Endothelial cell of umbilical vein (primary cell): ENCODE measurements around the gene FAM228B. TPM values are rescaled to one million over a fixed set of nuclear protein-coding genes. Genes with fewer than 3 reads are reported as not detected.

Source experiments
- BruUV-seq: library from RNA; stranded (reverse); fragments of 400-500 nt; replicated peaks from 2 replicates; lab custom pipeline; 2021; lab: Mats Ljungman, UMichigan
- CTCF ChIA-PET: fragments of 300-600, 350-600 bp; sonication (Branson Sonifier 250); formaldehyde crosslinking; loops from one replicate; lab custom pipeline; 2021; ENCODE audit warnings: antibody characterized with exemption, inconsistent platforms; lab: Charles Lee
- POLR2A ChIA-PET: fragments of 300-600, 350-600 bp; sonication (Branson Sonifier 250); formaldehyde crosslinking; loops from one replicate; lab custom pipeline; 2021; ENCODE audit warnings: antibody characterized with exemption, inconsistent platforms; lab: Charles Lee
- DNase-seq: peaks from one replicate; pipeline ENCODE4 v3.0.0-alpha.2; 2011; ENCODE audit warnings: low read depth, low spot score
- FAIRE-seq: peaks from 2 replicates; lab custom pipeline; 2011; peaks lifted over from hg19 to GRCh38; lab: Jason Lieb, UNC
- H2AFZ ChIP-seq: 2 replicates; pipeline ENCODE4 v1.6.0; 2012; ENCODE audit warnings: low read depth, low read length, control low read depth, inconsistent platforms
- H3K27ac ChIP-seq: 2 replicates; pipeline ENCODE4 v1.5.1; 2011; ENCODE audit warnings: low read depth, mild to moderate bottlenecking, control low read depth, low read length, moderate library complexity; ENCODE audit not compliant: insufficient read depth
- H3K27me3 ChIP-seq, 2 experiments: 2 replicates each; pipeline versions ENCODE4 v1.6.0 to v1.6.1; 2011; ENCODE audit warnings: low read length in 2 of 2, mixed read lengths in 1 of 2; ENCODE audit not compliant: control insufficient read depth in 2 of 2, insufficient read depth in 2 of 2
- H3K36me3 ChIP-seq, 2 experiments: 2 replicates in 1 of 2; 3 replicates in 1 of 2; pipeline ENCODE4 v1.5.1; 2011; ENCODE audit warnings: low read length in 2 of 2, mild to moderate bottlenecking in 1 of 2, moderate library complexity in 1 of 2; ENCODE audit not compliant: control insufficient read depth in 2 of 2, insufficient read depth in 2 of 2; ENCODE audit errors: extremely low read depth in 1 of 2
- H3K4me1 ChIP-seq: 3 replicates; pipeline ENCODE4 v1.5.1; 2011; ENCODE audit warnings: mild to moderate bottlenecking, low read length; ENCODE audit not compliant: control insufficient read depth, insufficient read depth; ENCODE audit errors: extremely low read depth
- H3K4me2 ChIP-seq: 2 replicates; pipeline ENCODE4 v1.6.1; 2011; ENCODE audit warnings: low read length, control low read depth, mixed read lengths; ENCODE audit not compliant: insufficient read depth
- H3K4me3 ChIP-seq, 3 experiments: fragments of 200-600 bp in 1 of 3; sonication (generic), shearing (Covaris generic) in 1 of 3; replicated peaks in 1 of 3; 2 replicates each; pipeline ENCODE4 v1.5.1; 2011 to 2016; ENCODE audit warnings: control low read depth in 3 of 3, low read length in 3 of 3, mild to moderate bottlenecking in 2 of 3, inconsistent platforms in 1 of 3, low read depth in 1 of 3, moderate library complexity in 1 of 3; ENCODE audit not compliant: insufficient read depth in 1 of 3
- H3K79me2 ChIP-seq: 2 replicates; pipeline ENCODE4 v1.6.0; 2012; ENCODE audit warnings: low read length, inconsistent platforms; ENCODE audit not compliant: control insufficient read depth, insufficient read depth
- H3K9ac ChIP-seq: replicated peaks from 2 replicates; pipeline ENCODE3; 2011; ENCODE audit warnings: low read length, control low read depth; ENCODE audit not compliant: insufficient read depth; ENCODE audit errors: extremely low read depth
- H3K9me1 ChIP-seq: replicated peaks from 3 replicates; pipeline ENCODE4 v1.6.0; 2011; ENCODE audit warnings: mild to moderate bottlenecking, low read length; ENCODE audit not compliant: control insufficient read depth, insufficient read depth; ENCODE audit errors: extremely low read depth
- H3K9me3 ChIP-seq: replicated peaks from 2 replicates; pipeline ENCODE4 v1.5.1; 2012; ENCODE audit warnings: low read length, inconsistent platforms; ENCODE audit not compliant: control insufficient read depth, insufficient read depth
- H4K20me1 ChIP-seq: replicated peaks from 2 replicates; pipeline ENCODE3; 2011; ENCODE audit warnings: mild to moderate bottlenecking, low read length; ENCODE audit not compliant: control insufficient read depth, insufficient read depth; ENCODE audit errors: extremely low read depth
- EZH2 ChIP-seq: IDR thresholded peaks from 2 replicates; pipeline ENCODE4 v1.6.1; 2012; ENCODE audit warnings: borderline replicate concordance, low read depth, mild to moderate bottlenecking, moderate library complexity, low read length, inconsistent platforms; ENCODE audit not compliant: severe bottlenecking
- FOS ChIP-seq: IDR thresholded peaks from 2 replicates; pipeline ENCODE4 v1.6.1; 2011; ENCODE audit warnings: mild to moderate bottlenecking, low read length, moderate library complexity, borderline replicate concordance; ENCODE audit not compliant: insufficient read depth
- GATA2 ChIP-seq: IDR thresholded peaks from 2 replicates; pipeline ENCODE4 v1.7.0; 2011; ENCODE audit warnings: low read depth, mild to moderate bottlenecking, moderate library complexity, mixed read lengths, low read length; ENCODE audit not compliant: insufficient read length, insufficient read depth
- JUN ChIP-seq: IDR thresholded peaks from 2 replicates; pipeline ENCODE4 v1.6.1; 2011; ENCODE audit warnings: borderline replicate concordance, low read depth; ENCODE audit not compliant: insufficient read length, insufficient read depth
- MYC ChIP-seq: IDR thresholded peaks from one replicate; pipeline ENCODE4 v1.6.1; 2011; ENCODE audit warnings: mild to moderate bottlenecking, low read depth, low read length
- POLR2A ChIP-seq: IDR thresholded peaks from 2 replicates; pipeline ENCODE4 v1.6.1; 2012; ENCODE audit warnings: low read depth, mild to moderate bottlenecking, control low read depth, low read length
- POLR2AphosphoS5 ChIP-seq: IDR thresholded peaks from 2 replicates; pipeline ENCODE4 v1.6.1; 2012; ENCODE audit warnings: low read depth, mild to moderate bottlenecking, control low read depth, low read length, moderate library complexity; ENCODE audit not compliant: insufficient read depth
- dilution Hi-C: fragments of 300-500 bp; cut with MboI; formaldehyde crosslinking; loops from one replicate; pipeline ENCODE4 v1.15.0; 2019; ENCODE audit warnings: low sequenced_read_pairs; ENCODE audit not compliant: extremely low pct_ligation_motif_present
- intact Hi-C: fragments of 100-400 bp; cut with micrococcal nuclease; formaldehyde crosslinking; loops from one replicate; pipeline ENCODE4 v1.10.0; 2022
- polyA plus RNA-seq, 4 experiments: library from polyadenylated mRNA; depleted of rRNA in 3 of 4; stranded (reverse) in 3 of 4; unstranded in 1 of 4; fragments of >200 nt; gene quantifications; 2 replicates each; pipeline versions ENCODE4 v1.2.1 to v1.2.3, GENCODE V29; 2011 to 2012; ENCODE audit warnings: missing spikeins in 1 of 4
- total RNA-seq: library from RNA; stranded (reverse); gene quantifications from 2 replicates; pipeline ENCODE4 v1.2.3, GENCODE V29; 2021
- TF ChIP-seq, protein P1 (sequence below): IDR thresholded peaks from 2 replicates; pipeline ENCODE4 v1.6.1; 2011; ENCODE audit not compliant: insufficient read depth, insufficient read length
- TF ChIP-seq, protein P2 (sequence below), 2 donors: IDR thresholded peaks; 1 replicate in 1 of 2; 2 replicates in 1 of 2; pipeline ENCODE4 v1.5.1; 2011; ENCODE audit warnings: low read length in 2 of 2, mild to moderate bottlenecking in 2 of 2, moderate library complexity in 2 of 2, control low read depth in 1 of 2, inconsistent platforms in 1 of 2, low read depth in 1 of 2; ENCODE audit not compliant: insufficient read depth in 1 of 2; ENCODE audit errors: extremely low read depth in 1 of 2

FAM228B gene
- total and polyA plus RNA-seq, 2 donors (not counting 3 experiments of a cell fraction or from before 2014, with no cell fraction given): 1.6 to 11.9 TPM

- no peak overlapping the region for H2AFZ ChIP-seq
- FAIRE-seq (no peak), DNase-seq (no peak)
- no peak overlapping the region for H3K4me2 ChIP-seq
- no peaks in the 10 kb centered on the region for H3K9me1 ChIP-seq
- intact Hi-C loops: no loop called here
- BruUV-seq: no TSS peak
- TF ChIP-seq FOS (no peak), GATA2 (no peak), POLR2A (no peak), MYC (no peak), POLR2AphosphoS5 (no peak), EZH2 (no peak), JUN (no peak)
- TF ChIP-seq, protein P1, sequence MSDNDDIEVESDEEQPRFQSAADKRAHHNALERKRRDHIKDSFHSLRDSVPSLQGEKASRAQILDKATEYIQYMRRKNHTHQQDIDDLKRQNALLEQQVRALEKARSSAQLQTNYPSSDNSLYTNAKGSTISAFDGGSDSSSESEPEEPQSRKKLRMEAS: no peak
- TF ChIP-seq, protein P2, sequence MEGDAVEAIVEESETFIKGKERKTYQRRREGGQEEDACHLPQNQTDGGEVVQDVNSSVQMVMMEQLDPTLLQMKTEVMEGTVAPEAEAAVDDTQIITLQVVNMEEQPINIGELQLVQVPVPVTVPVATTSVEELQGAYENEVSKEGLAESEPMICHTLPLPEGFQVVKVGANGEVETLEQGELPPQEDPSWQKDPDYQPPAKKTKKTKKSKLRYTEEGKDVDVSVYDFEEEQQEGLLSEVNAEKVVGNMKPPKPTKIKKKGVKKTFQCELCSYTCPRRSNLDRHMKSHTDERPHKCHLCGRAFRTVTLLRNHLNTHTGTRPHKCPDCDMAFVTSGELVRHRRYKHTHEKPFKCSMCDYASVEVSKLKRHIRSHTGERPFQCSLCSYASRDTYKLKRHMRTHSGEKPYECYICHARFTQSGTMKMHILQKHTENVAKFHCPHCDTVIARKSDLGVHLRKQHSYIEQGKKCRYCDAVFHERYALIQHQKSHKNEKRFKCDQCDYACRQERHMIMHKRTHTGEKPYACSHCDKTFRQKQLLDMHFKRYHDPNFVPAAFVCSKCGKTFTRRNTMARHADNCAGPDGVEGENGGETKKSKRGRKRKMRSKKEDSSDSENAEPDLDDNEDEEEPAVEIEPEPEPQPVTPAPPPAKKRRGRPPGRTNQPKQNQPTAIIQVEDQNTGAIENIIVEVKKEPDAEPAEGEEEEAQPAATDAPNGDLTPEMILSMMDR (IDR thresholded peaks at IDR 0.05; ENCODE audit: extremely low read depth in 1 of 2, insufficient read depth in 1 of 2, low read depth in 1 of 2, low read length in 2 of 2): no peak
- dilution Hi-C loops: no loop called here
- H3K4me1 ChIP-seq: no peaks in the 10 kb centered on the region
- H3K27me3 ChIP-seq: no peaks in the 10 kb centered on the region
- H3K79me2 ChIP-seq: no peaks in the 10 kb centered on the region
- ChIA-PET CTCF (interaction anchor here (1.0 kb wide), 1 partner anchor 390 kb away, joined by 3 read pairs; no protein-coding TSS in a partner anchor), POLR2A (no interaction called here)
- no peak overlapping the region for H3K9ac ChIP-seq
- H3K9me3 ChIP-seq: no peaks in the 10 kb centered on the region
- no peak overlapping the region for H3K4me3 ChIP-seq
- no peaks in the 10 kb centered on the region for H4K20me1 ChIP-seq
- H3K36me3 ChIP-seq: peaks cover 6 to 20% of the 10 kb centered on the region in 2 experiments
- H3K27ac ChIP-seq: no peak overlapping the region
Measured at GRCh38 chr2:24214880-24215279, 91.6 kb downstream of the FAM228B start.

Other genes starting within 250 kb of the FAM228B start
- 19.1 and 20.0 TPM in 2 replicates for gene ATAD2B, start 196.3 kb upstream of the FAM228B start, total RNA-seq
- gene ATAD2B, start 196.3 kb upstream of the FAM228B start, polyA plus RNA-seq: 1.8 and 2.5 TPM in 2 replicates
- gene UBXN2A, start 183.0 kb upstream of the FAM228B start, total RNA-seq: 16.8 and 19.0 TPM in 2 replicates
- gene UBXN2A, start 183.0 kb upstream of the FAM228B start, polyA plus RNA-seq: 2.8 and 3.6 TPM in 2 replicates
- gene MFSD2B, start 113.4 kb upstream of the FAM228B start, total RNA-seq: 0.28 and 0.82 TPM in 2 replicates
- 0.18 and 0.29 TPM in 2 replicates for gene MFSD2B, start 113.4 kb upstream of the FAM228B start, polyA plus RNA-seq
- 15.4 and 15.9 TPM in 2 replicates for gene WDCP, start 76.1 kb upstream of the FAM228B start, total RNA-seq
- gene WDCP, start 76.1 kb upstream of the FAM228B start, polyA plus RNA-seq: 7.9 and 9.6 TPM in 2 replicates
- 12.9 and 16.8 TPM in 2 replicates for gene FKBP1B, start 73.7 kb upstream of the FAM228B start, total RNA-seq
- 40.2 and 44.6 TPM in 2 replicates for gene FKBP1B, start 73.7 kb upstream of the FAM228B start, polyA plus RNA-seq
- 105 and 108 TPM in 2 replicates for gene SF3B6, start 47.1 kb upstream of the FAM228B start, total RNA-seq
- gene SF3B6, start 47.1 kb upstream of the FAM228B start, polyA plus RNA-seq: 91.9 and 150 TPM in 2 replicates
- 94.2 and 102 TPM in 2 replicates for gene TP53I3, start 38.6 kb upstream of the FAM228B start, total RNA-seq
- 112 and 116 TPM in 2 replicates for gene TP53I3, start 38.6 kb upstream of the FAM228B start, polyA plus RNA-seq
- 0.93 TPM in 1 of 2 replicates, not detected in the other for gene PFN4, start 135 bp upstream of the FAM228B start, total RNA-seq
- gene PFN4, start 135 bp upstream of the FAM228B start, polyA plus RNA-seq: 0.23 and 0.27 TPM in 2 replicates
- gene FAM228A, start 51.6 kb downstream of the FAM228B start, total RNA-seq: 1.00 TPM in 1 of 2 replicates, not detected in the other
- gene FAM228A, start 51.6 kb downstream of the FAM228B start, polyA plus RNA-seq: 0.14 and 0.36 TPM in 2 replicates
- 56.8 and 60.1 TPM in 2 replicates for gene ITSN2, start 237.1 kb downstream of the FAM228B start, total RNA-seq
- gene ITSN2, start 237.1 kb downstream of the FAM228B start, polyA plus RNA-seq: 29.2 and 30.5 TPM in 2 replicates